Natural killer cell treated with Interleukin-12 subunit alpha and Interleukin-12 subunit beta and Interleukin-15 and Interleukin-18, amount 100 ng/mL, for 72 hours (primary cell): ENCODE results near the gene TMEM208. TPM values are rescaled to one million over a fixed set of nuclear protein-coding genes. Genes with fewer than 3 reads are reported as not detected.

Source experiments
- ATAC-seq, 2 donors: fragments of 150-1000 bp; cut with Tn5 transposase in 1 of 2; sonication (Bioruptor Pico), chemical (Tn5 transposase) in 1 of 2; 2 replicates each; pipeline ENCODE4 v1.10.0; 2021
- DNase-seq: peaks from one replicate; pipeline ENCODE4 v3.0.0; 2022; ENCODE audit warnings: low spot score
- H3K27ac Mint-ChIP-seq, 2 donors: 1 replicate in 1 of 2; 2 replicates in 1 of 2; pipeline ENCODE4 v1.8.0; 2022; ENCODE audit warnings: mixed read lengths in 2 of 2, mild to moderate bottlenecking in 1 of 2, moderate library complexity in 1 of 2
- H3K27me3 Mint-ChIP-seq, 2 donors: 1 replicate in 1 of 2; 2 replicates in 1 of 2; pipeline ENCODE4 v1.8.0; 2022; ENCODE audit warnings: mixed read lengths in 2 of 2
- H3K36me3 Mint-ChIP-seq: one replicate; pipeline ENCODE4 v1.8.0; 2022; ENCODE audit warnings: mixed read lengths
- H3K4me1 Mint-ChIP-seq, 2 donors: 1 replicate in 1 of 2; 2 replicates in 1 of 2; pipeline ENCODE4 v1.8.0; 2022; ENCODE audit warnings: low read depth in 2 of 2, mixed read lengths in 2 of 2, mild to moderate bottlenecking in 1 of 2
- H3K4me3 Mint-ChIP-seq: one replicate; pipeline ENCODE4 v1.8.0; 2022; ENCODE audit warnings: mixed read lengths
- H3K9me3 Mint-ChIP-seq: 2 replicates; pipeline ENCODE4 v1.8.0; 2022; ENCODE audit warnings: mixed read lengths
- total RNA-seq, 2 donors: library from RNA; stranded (reverse); gene quantifications; one replicate each; pipeline ENCODE4 v1.2.3, GENCODE V29; 2022

TMEM208 gene
- total RNA-seq: 10 to 100 TPM; 55.1 to 56.1 TPM

DNA sequence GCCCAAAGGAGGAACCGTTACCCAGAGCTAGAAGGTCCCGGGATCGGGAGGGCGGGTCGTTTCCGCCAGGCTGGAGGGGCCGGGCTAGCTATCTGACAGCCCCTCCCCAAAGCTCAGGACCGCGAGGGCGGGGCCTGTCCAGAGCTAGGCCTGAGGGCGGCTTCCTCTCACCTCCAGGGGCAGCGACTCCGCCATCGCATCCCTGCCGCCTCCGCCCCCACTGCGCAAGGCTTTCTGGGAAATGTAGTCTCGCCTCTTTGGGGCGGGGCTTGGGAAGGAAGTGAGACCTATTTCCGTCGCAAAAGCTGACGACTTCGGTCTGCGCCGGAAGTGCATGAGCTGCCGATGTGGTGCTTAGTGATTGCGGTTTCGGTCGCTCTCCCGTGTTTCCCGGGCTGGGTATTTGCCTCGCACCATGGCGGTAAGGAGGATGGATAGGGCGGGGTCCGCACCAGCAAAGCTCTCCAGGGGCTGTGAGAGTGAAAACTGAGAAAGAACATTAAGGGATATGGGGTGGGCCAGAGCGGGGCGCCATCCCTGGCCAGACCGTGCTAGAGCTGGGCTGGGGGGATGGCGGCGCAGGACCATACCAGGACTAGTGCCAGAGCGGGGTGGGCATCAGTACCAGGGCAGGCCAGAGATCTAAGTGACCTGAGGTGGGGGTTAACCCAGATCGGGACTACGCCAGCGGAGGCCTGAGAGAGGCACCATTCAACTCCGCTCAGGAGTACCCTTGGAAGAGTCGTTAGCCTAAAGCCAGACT lies at the start of gene TMEM208:
Gene TMEM208, plus strand, starts transcription at position 327 of the 763 bp plus-strand sequence. Its CDS starts 89 bp downstream, at position 416.
- ATAC-seq (peak; percentile 98 to 99), DNase-seq (peak; percentile 99)
- peaks cover 28 to 44% of the 10 kb centered on the region in 2 donors for H3K4me1 Mint-ChIP-seq
- H3K36me3 Mint-ChIP-seq: peaks cover 14% of the 10 kb centered on the region
- H3K27me3 Mint-ChIP-seq: no peaks in the 10 kb centered on the region
- H3K9me3 Mint-ChIP-seq: no peaks in the 10 kb centered on the region
- peak within 1 kb of the TSS; percentile 97 for H3K27ac Mint-ChIP-seq
- H3K4me3 Mint-ChIP-seq: peak within 1 kb of the TSS; percentile 100

DNA sequence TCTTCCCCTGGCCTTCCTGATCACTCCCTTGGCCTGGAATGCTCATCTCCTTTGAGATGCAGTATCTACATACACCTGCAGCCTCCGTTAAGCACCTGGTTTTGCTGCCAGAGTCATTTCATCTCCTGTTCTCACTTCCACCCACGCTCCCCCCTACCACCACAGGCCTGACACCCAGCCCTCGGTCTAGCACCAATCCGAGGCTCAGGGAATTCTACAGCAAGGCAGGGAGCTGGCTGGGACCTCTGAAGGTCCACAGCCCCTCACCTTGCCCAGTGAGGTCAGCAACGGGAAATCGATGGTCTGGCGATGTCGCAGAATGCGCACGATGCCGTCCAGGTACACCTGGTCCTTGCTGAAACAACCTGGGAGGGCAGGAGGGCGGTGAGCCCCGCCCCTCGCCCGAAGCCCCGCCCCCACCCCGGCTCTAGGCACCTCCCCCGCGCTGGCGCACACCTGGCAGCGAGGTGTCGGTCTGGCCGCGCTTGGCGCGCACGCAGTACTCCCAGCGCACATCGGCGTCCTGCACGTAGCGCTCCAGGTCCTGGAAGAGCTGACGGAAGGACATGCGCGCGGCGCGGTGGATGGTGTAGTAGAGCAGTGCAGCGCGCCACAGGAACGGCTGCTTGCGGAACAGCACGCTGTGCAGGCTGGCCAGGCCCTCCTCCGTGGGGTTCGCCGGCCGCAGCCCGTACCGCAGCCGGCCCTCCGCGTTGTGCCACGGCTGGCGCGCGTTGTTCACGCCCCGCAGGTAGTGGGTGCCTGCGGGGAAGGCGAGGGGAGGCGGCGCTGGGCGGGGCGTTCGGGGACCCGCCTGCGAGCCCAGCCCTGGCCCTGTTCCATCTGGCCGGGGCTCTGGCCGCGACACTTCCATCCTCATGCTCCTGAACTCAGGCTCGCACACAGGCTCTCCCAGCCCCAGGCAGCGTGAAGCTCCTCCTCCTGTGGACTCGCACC lies 48.9 kb upstream of the TMEM208 start:
- Mint-ChIP-seq H3K27me3 (peaks cover 7 to 14% of the 10 kb centered on the region in 2 donors), H3K4me3 (peak overlapping the region; percentile 44), H3K4me1 (peaks cover 25 to 30% of the 10 kb centered on the region in 2 donors), H3K27ac (no peak overlapping the region), H3K36me3 (no peaks in the 10 kb centered on the region), H3K9me3 (no peaks in the 10 kb centered on the region)
- DNase-seq (no peak), ATAC-seq (peak; percentile 39 to 43)

DNA sequence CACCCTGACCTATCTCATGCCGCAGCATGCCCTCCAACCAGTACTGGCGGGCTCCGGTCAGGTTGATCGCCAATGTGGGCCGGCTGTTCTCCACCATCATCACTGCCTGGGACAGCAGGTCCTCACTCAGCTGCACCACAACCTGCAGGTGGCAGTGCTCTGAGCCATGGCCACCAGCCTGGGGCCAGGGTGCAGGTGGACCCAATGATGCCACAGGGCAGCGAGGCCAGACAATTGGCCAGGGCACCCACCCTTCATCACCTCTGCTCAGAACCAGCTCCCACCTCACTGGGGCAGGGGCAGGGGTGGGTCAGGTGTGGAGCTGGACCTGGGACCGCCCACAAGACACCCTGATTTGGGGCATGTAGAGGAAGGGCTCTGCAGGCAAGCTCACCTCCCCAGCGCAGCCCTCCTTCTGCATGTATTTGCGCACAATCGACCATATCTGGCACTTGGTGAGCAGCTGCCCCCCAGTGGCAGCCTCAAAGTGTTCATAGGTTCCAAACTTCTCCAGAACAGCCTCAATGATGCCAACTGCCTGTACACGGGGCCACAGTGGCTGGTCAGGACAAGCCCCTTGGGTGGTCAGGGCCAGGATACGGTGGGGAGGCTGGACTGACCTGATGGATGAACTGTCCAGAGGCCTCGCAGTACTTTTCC lies 47.4 kb upstream of the TMEM208 start:
- Mint-ChIP-seq H3K4me3 (no peak overlapping the region), H3K27me3 (peaks cover 7 to 9% of the 10 kb centered on the region in 2 donors), H3K4me1 (peaks cover 15 to 19% of the 10 kb centered on the region in 2 donors), H3K36me3 (no peaks in the 10 kb centered on the region), H3K9me3 (no peaks in the 10 kb centered on the region), H3K27ac (no peak overlapping the region)
- ATAC-seq: no peak
- DNase-seq: no peak

DNA sequence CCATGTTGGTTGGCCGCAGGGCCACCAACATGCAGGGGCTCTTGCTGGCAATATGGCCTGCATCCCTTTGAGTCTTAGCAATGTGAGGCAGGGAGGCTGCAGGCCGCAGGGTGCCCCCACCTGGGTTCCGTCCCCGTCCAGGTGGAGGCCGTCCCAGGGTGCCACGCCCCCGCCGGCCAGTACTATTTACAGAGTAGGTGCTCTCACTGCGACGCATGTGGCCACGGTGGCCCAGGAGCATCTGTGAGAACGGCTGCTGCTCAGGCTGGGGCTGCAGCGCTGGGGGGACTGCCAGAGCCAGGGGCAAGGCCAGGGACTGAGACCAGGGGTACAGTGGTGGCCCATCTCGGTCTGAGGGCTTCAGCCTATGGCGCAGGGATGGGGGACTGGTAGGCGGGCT lies 46.8 kb upstream of the TMEM208 start:
- no peak for ATAC-seq
- peaks cover 7 to 9% of the 10 kb centered on the region in 2 donors for H3K27me3 Mint-ChIP-seq
- no peak overlapping the region for H3K27ac Mint-ChIP-seq

DNA sequence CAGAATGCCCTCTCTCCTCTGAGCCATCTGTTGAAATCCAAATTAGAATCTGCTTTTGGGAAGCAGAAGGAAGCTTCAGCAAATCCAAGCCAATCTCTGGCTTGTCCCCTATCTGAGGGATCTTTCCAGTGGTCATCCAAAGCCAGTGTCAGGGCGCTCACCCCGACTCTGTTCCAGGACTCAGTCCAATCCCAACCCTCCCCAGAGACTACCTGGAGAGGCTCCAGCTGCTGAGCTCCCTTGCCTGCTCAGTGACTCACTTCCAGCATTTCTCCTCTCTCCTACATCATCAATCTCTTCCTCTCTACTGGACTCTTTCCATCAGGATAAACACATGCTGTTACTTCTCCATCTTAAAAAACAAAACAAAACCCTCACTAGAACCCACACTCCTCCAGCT lies 45.6 kb upstream of the TMEM208 start:
- Mint-ChIP-seq H3K4me1 (peaks cover 23 to 24% of the 10 kb centered on the region in 2 donors), H3K27ac (no peak overlapping the region), H3K9me3 (no peaks in the 10 kb centered on the region), H3K27me3 (peaks cover 7 to 14% of the 10 kb centered on the region in 2 donors), H3K4me3 (no peak overlapping the region), H3K36me3 (no peaks in the 10 kb centered on the region)
- ATAC-seq (no peak), DNase-seq (no peak)

More for the DNA sequence above, 46.8 kb upstream of the TMEM208 start:
- Mint-ChIP-seq H3K36me3 (no peaks in the 10 kb centered on the region), H3K4me1 (peaks cover 17 to 21% of the 10 kb centered on the region in 2 donors), H3K4me3 (no peak overlapping the region), H3K9me3 (no peaks in the 10 kb centered on the region)
- DNase-seq: no peak

DNA sequence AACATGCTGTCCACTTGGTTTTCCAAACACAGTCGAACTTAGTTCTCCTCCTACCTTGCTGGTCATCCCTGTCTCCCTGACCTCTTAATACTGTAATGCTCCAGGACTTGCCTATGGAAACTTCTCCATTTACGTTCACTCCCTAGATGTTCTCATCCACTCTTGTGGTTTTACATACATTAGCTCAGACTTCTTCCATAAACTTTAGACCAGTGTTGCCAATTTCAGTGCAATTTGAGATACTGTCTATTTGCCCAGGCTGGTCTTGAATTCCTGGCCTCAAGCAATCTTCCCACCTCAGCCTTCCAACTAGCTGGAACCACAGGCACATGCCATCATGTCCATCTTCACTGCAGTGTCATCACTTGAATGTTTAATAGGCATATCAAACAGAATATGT lies 44.6 kb upstream of the TMEM208 start:
- no peak for ATAC-seq
- no peak overlapping the region for H3K4me3 Mint-ChIP-seq
- H3K36me3 Mint-ChIP-seq: no peaks in the 10 kb centered on the region
- no peaks in the 10 kb centered on the region for H3K9me3 Mint-ChIP-seq
- peaks cover 20% of the 10 kb centered on the region in 2 donors for H3K4me1 Mint-ChIP-seq
- H3K27me3 Mint-ChIP-seq: peaks cover 5 to 10% of the 10 kb centered on the region in 2 donors
- H3K27ac Mint-ChIP-seq: no peak overlapping the region
- DNase-seq: no peak

DNA sequence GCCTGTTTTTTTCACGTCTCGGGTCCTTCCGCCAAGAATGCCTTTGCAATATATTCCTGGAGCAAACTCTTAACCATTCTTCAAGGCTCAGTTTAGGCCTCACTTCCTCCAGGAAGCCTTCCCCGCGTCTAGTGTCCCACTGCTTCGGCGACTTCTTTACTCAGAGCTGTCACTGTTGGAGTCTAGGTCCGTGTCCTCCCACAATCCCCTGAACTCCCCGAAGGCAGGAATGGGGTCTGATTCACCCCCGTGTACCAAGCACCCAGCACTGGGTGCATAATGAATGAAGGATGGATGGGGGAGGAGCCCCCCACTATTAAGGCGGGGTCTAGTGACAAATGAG lies 43.7 kb upstream of the TMEM208 start:
- Mint-ChIP-seq H3K4me1 (peaks cover 14% of the 10 kb centered on the region in 2 donors), H3K9me3 (no peaks in the 10 kb centered on the region), H3K27ac (no peak overlapping the region), H3K27me3 (peaks cover 0 to 5% of the 10 kb centered on the region in 2 donors), H3K36me3 (no peaks in the 10 kb centered on the region), H3K4me3 (no peak overlapping the region)
- no peak for ATAC-seq
- DNase-seq: no peak

DNA sequence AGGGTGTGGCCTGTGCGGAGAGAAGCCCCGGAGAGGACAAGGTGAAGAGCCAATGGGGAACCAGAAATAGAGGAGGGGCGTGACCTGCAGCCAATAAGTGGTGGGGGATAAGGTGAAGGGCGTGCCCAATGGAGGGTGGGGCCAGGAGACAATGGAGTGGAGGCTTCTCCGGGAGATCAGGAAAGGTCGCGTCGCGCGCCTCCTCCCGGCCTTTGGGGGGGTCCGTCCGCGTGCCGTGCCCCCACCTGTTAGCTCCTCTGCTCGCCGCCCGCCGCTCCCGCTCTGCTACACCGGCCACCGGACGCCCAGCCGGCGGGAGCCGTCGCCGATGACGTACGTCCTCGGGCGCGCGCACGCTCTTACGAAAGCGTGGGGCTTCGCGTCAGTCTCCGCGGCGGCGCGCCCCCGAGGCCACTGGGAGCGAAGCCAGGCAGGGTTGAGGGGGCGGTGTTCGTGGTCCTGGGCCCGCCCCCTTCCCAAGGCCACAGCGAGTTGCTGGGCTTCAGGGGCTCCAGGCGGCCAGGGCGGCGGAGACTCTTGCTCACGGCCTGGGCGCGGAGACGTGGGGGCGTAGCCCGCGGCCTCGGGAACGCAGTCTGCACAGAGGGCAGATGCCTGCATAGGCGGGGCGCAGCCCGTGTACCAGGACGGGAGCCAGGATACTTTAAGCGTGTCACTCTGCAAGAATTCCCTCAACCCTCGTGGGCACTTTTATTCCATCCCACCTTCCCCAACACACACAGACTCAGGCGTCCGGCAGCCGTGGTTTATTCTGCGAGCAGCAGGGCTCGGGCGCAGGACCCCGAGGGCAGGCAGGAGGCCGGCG lies 43.1 kb upstream of the TMEM208 start, which contains the start of gene MATCAP1:
Gene MATCAP1, minus strand, starts transcription at position 337 of the 826 bp plus-strand sequence. CDS start 3,353 bp downstream, outside the sequence.
- ATAC-seq: peak; percentile 97
- peaks cover 10% of the 10 kb centered on the region in 2 donors for H3K4me1 Mint-ChIP-seq
- H3K27ac Mint-ChIP-seq: no peak within 1 kb of the TSS
- H3K27me3 Mint-ChIP-seq: peaks cover 0 to 5% of the 10 kb centered on the region in 2 donors
- H3K36me3 Mint-ChIP-seq: no peaks in the 10 kb centered on the region
- no peaks in the 10 kb centered on the region for H3K9me3 Mint-ChIP-seq
- DNase-seq: peak; percentile 95
- H3K4me3 Mint-ChIP-seq: peak within 1 kb of the TSS; percentile 85

DNA sequence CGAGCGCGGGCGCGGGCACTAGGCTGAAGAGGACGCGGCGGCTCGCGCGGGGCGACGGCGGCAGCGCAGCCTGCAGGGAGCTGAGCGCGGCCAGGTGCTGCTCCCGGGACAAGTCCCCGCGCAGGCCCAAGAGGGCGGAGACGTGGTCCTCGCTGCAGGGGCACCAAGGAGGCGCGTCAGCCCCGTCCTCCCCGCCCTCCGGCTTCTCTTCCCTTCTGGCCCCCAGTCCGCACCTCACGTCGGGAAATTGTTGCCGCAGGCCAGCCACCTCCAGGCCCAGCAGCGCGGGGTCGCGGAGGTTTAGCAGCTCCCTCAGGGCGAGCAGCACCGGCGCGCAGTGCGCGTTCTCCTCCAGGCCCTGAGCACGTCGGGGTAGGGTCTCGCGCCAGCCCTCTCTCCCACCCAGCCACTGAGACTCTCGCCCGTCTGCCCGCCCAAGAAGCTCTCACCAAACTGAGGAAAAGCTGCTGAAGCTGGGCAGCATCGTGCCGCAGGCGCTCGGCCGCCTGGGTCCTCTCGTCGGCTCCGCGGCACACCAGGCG lies 42.4 kb upstream of the TMEM208 start:
- no peak overlapping the region for H3K27ac Mint-ChIP-seq
- peaks cover 0 to 5% of the 10 kb centered on the region in 2 donors for H3K27me3 Mint-ChIP-seq
- H3K4me1 Mint-ChIP-seq: peaks cover 8% of the 10 kb centered on the region in 2 donors
- H3K9me3 Mint-ChIP-seq: no peaks in the 10 kb centered on the region
- ATAC-seq: no peak
- H3K4me3 Mint-ChIP-seq: peak overlapping the region; percentile 85
- DNase-seq: no peak
- no peaks in the 10 kb centered on the region for H3K36me3 Mint-ChIP-seq

DNA sequence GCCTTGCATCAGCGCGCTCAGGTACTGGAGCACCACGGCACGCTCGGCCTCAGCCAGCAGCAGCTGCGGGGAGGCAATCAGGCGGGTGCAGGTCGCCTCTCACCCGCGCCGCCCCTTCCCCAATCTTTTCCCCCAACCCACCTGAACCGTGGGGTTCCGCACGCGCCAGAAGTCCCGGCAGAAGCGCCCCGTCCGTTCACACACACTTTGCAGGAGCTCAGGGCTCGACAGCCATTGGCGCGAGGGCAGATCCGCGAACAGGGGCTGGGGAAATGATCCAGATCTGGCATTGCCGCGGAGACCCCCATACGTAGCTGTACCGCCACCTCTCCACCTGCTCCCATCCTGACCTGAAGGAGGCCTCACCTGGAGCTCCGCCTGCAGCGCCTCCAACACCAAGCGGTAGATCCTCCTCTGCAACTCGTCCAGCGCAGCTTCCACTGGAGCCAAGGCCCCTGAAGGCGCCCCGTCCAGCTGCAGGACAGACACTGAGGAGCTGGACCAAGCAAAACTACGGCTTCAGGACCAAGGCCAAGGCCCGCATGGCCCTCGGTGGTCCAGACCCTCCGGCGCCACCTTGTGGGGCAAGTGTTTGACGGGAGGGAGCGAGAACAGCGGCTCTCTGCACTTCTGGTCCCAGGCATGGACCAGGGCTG lies 41.8 kb upstream of the TMEM208 start:
- peak; percentile 41 to 43 for ATAC-seq

DNA sequence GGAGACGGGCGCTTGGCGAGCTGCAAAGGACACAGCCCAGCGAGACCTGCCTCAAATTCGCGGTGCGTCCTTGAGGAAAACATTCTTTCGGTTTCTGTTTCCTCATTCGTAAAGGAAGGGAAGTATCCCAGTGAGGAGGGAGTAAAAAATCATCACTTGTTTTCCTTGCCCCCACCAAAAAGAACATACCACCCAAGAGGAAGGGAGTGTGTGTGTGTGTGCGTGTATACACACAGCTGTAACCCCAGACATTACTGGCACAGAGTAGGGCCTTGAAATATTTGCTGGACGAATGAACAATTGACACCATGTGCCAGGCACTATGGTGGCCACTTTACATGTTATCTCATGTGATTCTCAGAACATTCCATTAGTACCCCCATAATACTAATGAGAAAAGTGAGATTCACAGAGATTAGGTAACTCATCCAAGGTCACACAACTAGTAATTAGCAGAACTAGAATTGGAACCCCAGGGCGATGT lies 41.2 kb upstream of the TMEM208 start:
- Mint-ChIP-seq H3K27me3 (peaks cover 0 to 5% of the 10 kb centered on the region in 2 donors), H3K36me3 (no peaks in the 10 kb centered on the region), H3K9me3 (no peaks in the 10 kb centered on the region), H3K27ac (peak overlapping the region; percentile 19 to 80), H3K4me1 (peaks cover 8% of the 10 kb centered on the region in 2 donors), H3K4me3 (peak overlapping the region; percentile 85)
- ATAC-seq (no peak), DNase-seq (no peak)

More for the DNA sequence above, 41.8 kb upstream of the TMEM208 start:
- Mint-ChIP-seq H3K27ac (peak overlapping the region; percentile 19 to 80), H3K36me3 (no peaks in the 10 kb centered on the region), H3K4me1 (peaks cover 8% of the 10 kb centered on the region in 2 donors), H3K9me3 (no peaks in the 10 kb centered on the region), H3K27me3 (peaks cover 0 to 5% of the 10 kb centered on the region in 2 donors), H3K4me3 (peak overlapping the region; percentile 85)
- DNase-seq: peak; percentile 86

DNA sequence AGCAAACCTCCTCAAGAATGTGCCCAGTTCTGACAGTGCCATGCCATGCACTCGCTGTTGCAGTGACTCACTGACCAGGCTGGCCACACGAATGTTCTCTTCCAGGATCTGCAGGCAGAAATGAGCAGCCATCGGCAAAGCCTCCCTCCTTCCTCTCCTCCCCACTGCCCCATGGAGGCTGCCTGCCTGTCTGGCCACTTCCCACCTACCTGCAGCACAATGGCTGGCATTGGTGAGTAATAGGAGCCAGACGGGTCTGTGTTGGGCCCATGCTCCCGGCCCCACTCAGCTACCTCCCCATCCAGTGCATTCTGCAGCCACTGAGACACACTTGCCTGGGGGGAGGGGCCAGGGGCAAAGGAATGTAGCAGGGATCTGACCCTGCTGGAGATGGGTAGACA lies 40.4 kb upstream of the TMEM208 start:
- Mint-ChIP-seq H3K27me3 (peaks cover 0 to 5% of the 10 kb centered on the region in 2 donors), H3K9me3 (no peaks in the 10 kb centered on the region), H3K4me3 (no peak overlapping the region), H3K4me1 (peaks cover 12 to 13% of the 10 kb centered on the region in 2 donors), H3K27ac (no peak overlapping the region), H3K36me3 (no peaks in the 10 kb centered on the region)
- no peak for ATAC-seq
- no peak for DNase-seq
